GM12892 (cell line): ENCODE results near the gene NAV2.

ENCODE experiments used
- POLR2A ChIP-seq: IDR thresholded peaks from 2 replicates; pipeline ENCODE4 v1.6.1; 2011; ENCODE audit warnings: low read depth, low read length, control low read depth
- POLR2AphosphoS5 ChIP-seq: IDR thresholded peaks from 2 replicates; pipeline ENCODE4 v1.6.1; 2011; ENCODE audit warnings: low read depth, low read length, control low read depth

DNA sequence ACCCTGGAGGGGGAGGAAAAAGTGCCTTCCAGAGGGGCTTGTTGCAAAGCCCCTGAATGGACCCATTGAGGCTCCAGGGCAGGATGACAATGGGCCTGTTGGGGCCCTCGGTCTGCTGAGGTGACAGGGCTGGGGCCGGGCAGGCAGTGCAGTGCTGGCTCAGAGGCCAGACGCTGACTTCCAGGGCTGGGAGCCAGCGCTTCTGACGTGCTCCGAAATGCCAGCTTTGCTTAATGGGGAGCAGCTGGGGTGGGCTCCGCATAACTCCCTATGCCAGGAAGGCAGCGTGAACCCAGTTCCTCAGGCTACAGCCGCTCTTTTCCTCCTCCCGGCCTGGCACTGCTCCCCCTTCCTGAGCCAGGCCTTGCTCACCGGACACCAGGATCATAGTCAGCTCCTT, 17.7 kb downstream of the NAV2 start:
- TF ChIP-seq POLR2AphosphoS5 (no peak), POLR2A (no peak)
